Immature natural killer cell (primary cell): ENCODE results near the gene ORMDL3. TPM values are rescaled to one million over a fixed set of nuclear protein-coding genes. Genes with fewer than 3 reads are reported as not detected.

ENCODE experiments used
- DNase-seq, 3 donors: peaks; one replicate each; pipeline ENCODE4 v3.0.0; 2022; ENCODE audit warnings: mixed read lengths in 1 of 3
- H3K27ac Mint-ChIP-seq, 6 donors: one replicate each; pipeline ENCODE4 v1.8.0; 2020; ENCODE audit warnings: mixed read lengths in 6 of 6, mild to moderate bottlenecking in 5 of 6, inconsistent platforms in 4 of 6, moderate library complexity in 3 of 6
- H3K27me3 Mint-ChIP-seq, 3 donors: one replicate each; pipeline ENCODE4 v1.8.0; 2020 to 2021; ENCODE audit warnings: low read depth in 3 of 3, mild to moderate bottlenecking in 3 of 3, mixed read lengths in 3 of 3, moderate library complexity in 3 of 3, inconsistent platforms in 1 of 3
- H3K36me3 Mint-ChIP-seq, 3 donors: one replicate each; pipeline ENCODE4 v1.8.0; 2020; ENCODE audit warnings: mixed read lengths in 3 of 3, inconsistent platforms in 2 of 3, mild to moderate bottlenecking in 2 of 3
- H3K4me1 Mint-ChIP-seq, 2 donors: one replicate each; pipeline ENCODE4 v1.8.0; 2020; ENCODE audit warnings: inconsistent platforms in 2 of 2, mild to moderate bottlenecking in 2 of 2, mixed read lengths in 2 of 2, moderate library complexity in 1 of 2
- H3K4me3 Mint-ChIP-seq, 5 donors: one replicate each; pipeline ENCODE4 v1.8.0; 2020; ENCODE audit warnings: mild to moderate bottlenecking in 5 of 5, mixed read lengths in 5 of 5, inconsistent platforms in 3 of 5, moderate library complexity in 3 of 5
- H3K9me3 Mint-ChIP-seq, 6 donors: one replicate each; pipeline ENCODE4 v1.8.0; 2020; ENCODE audit warnings: mild to moderate bottlenecking in 6 of 6, mixed read lengths in 6 of 6, inconsistent platforms in 4 of 6, moderate library complexity in 3 of 6
- polyA plus RNA-seq, 3 donors: library from polyadenylated mRNA; unstranded; fragments of 300-500 nt; fragmentation: Illumina TruSeq; gene quantifications; one replicate each; pipeline ENCODE4 v1.2.3, GENCODE V29; 2021

The ORMDL3 gene
- polyA plus RNA-seq, 3 donors from 2014 or later: 44.1 to 154 (median 63.8) TPM

DNA sequence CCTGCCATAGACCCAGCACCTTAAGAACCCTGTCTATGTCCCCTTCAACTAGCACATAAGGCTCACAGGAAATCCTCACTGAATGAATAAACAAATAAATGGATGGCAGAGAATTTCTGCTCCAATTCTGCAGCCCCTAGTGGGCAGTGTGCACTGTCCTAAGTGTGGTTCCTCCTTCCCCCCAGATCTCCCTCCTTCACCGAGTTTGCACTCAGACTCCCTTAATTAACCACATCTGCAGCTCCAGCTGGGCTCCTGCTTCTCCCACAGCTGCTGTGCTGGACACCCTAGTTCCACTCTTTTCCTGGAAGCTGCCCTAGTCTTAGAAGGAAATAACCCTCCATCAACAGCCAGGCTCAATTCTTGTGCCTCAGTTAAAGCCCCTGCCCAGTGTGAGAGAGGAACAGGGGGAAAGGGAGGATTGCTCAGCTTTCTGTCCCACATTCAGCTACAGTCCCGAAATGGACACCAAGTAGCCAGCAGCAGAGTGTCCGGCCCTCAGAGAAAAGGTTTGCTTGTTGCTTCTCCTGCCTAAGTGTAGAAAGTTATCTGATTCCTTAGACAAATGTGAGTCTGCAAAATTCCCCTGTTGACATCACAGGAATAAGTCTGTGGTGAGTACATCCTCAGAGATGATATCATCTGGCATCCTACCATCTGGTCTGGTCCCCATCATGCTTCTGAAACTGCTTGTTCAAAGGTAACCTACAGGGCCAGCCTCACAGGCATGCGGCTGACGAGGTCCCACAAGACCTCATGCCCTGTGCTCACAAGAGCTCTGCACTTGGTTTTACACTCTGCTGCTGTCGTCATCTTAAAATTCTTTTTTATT is 12.4 kb upstream of the ORMDL3 start:
- Mint-ChIP-seq H3K4me3 (no peak overlapping the region), H3K4me1 (no peaks in the 10 kb centered on the region), H3K27ac (no peak overlapping the region), H3K36me3 (no peaks in the 10 kb centered on the region), H3K9me3 (no peaks in the 10 kb centered on the region), H3K27me3 (peaks cover 0 to 3% (median 0%) of the 10 kb centered on the region in 3 donors)
- no peak for DNase-seq

- Mint-ChIP-seq H3K9me3 (no peaks in the 10 kb centered on the region), H3K36me3 (no peaks in the 10 kb centered on the region), H3K27ac (no peak overlapping the region), H3K27me3 (peaks cover 0 to 3% (median 0%) of the 10 kb centered on the region in 3 donors), H3K4me3 (no peak overlapping the region), H3K4me1 (no peaks in the 10 kb centered on the region)
- no peak for DNase-seq
These were observed 11.7 kb upstream of the ORMDL3 start for GRCh38 chr17:39939106-39939505.

DNA sequence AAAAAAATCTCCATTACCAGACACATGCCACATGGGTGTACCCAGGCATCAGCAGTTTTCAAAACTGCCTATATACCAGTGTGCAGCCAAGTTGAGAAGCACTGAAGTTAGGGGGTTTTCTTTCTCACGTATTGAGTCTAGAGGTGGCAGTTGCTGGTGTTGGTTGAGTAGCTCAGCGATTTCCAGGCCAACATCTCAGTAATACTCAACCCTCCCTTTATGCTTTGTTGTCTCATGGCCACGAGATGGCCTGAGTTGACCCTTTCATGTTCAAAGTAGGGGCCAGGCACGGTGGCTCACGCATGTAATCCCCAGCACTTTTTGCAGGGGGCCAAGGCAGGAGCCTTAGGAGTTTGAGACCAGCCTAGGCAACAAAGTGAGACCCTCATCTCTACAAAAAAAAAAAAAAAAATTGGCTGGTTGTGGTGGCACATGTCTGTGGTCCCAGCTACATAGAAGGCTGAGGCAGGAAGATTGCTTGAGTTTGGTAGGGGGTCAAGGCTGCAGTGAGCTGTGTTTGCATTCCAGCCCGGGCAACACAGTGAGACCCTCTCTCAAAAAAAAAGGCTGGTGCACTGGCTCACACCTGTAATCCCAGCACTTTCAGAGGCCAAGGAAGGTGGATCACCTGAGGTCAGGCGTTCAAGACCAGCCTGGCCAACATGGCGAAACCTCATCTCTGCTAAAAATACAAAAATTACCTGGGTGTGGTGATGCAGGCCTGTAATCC is 10.9 kb upstream of the ORMDL3 start:
- Mint-ChIP-seq H3K27ac (no peak overlapping the region), H3K4me1 (no peaks in the 10 kb centered on the region), H3K9me3 (no peaks in the 10 kb centered on the region), H3K4me3 (no peak overlapping the region), H3K36me3 (no peaks in the 10 kb centered on the region), H3K27me3 (peaks cover 0 to 3% (median 0%) of the 10 kb centered on the region in 3 donors)
- DNase-seq: no peak

- no peak for DNase-seq
- no peaks in the 10 kb centered on the region for H3K36me3 Mint-ChIP-seq
- H3K4me3 Mint-ChIP-seq: no peak overlapping the region
- no peaks in the 10 kb centered on the region for H3K9me3 Mint-ChIP-seq
- H3K4me1 Mint-ChIP-seq: no peaks in the 10 kb centered on the region
- no peak overlapping the region for H3K27ac Mint-ChIP-seq
- H3K27me3 Mint-ChIP-seq: peaks cover 0 to 2% (median 0%) of the 10 kb centered on the region in 3 donors
These were observed 10.0 kb upstream of the ORMDL3 start for GRCh38 chr17:39937447-39937846.

DNA sequence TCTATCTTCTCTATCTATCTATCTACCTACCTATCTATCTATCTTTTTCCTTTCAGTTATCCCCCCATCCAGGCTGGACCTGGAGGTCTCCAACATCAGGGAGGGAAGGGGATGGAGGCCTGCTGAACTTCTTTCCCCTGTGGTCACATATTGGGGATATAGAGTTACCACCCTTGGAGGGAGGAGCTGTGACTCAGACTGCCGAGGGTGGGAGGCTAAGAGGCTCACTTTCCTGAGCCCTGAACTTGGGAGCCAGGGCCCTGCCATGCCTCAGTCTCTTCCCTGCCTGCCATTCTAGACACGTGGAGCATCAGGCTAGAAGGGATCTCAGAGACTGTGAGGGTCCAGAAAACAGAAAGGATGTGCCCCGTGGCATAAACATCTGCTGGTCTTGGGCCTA is 8.5 kb upstream of the ORMDL3 start:
- no peaks in the 10 kb centered on the region for H3K9me3 Mint-ChIP-seq
- no peaks in the 10 kb centered on the region for H3K4me1 Mint-ChIP-seq
- no peaks in the 10 kb centered on the region for H3K36me3 Mint-ChIP-seq
- H3K27me3 Mint-ChIP-seq: peaks cover 0 to 2% (median 0%) of the 10 kb centered on the region in 3 donors
- no peak for DNase-seq
- no peak overlapping the region for H3K4me3 Mint-ChIP-seq
- no peak overlapping the region for H3K27ac Mint-ChIP-seq

- Mint-ChIP-seq H3K4me1 (no peaks in the 10 kb centered on the region), H3K4me3 (no peak overlapping the region), H3K27me3 (peaks cover 0 to 2% (median 0%) of the 10 kb centered on the region in 3 donors), H3K9me3 (no peaks in the 10 kb centered on the region), H3K27ac (no peak overlapping the region), H3K36me3 (no peaks in the 10 kb centered on the region)
- DNase-seq: no peak
These were observed 6.9 kb upstream of the ORMDL3 start for GRCh38 chr17:39934324-39934723.

GRCh38 chr17:39933912-39934311 is 6.5 kb upstream of the ORMDL3 start:
- Mint-ChIP-seq H3K4me3 (no peak overlapping the region), H3K27ac (no peak overlapping the region), H3K4me1 (no peaks in the 10 kb centered on the region), H3K36me3 (no peaks in the 10 kb centered on the region), H3K9me3 (no peaks in the 10 kb centered on the region), H3K27me3 (peaks cover 0 to 2% (median 0%) of the 10 kb centered on the region in 3 donors)
- DNase-seq: no peak

DNA sequence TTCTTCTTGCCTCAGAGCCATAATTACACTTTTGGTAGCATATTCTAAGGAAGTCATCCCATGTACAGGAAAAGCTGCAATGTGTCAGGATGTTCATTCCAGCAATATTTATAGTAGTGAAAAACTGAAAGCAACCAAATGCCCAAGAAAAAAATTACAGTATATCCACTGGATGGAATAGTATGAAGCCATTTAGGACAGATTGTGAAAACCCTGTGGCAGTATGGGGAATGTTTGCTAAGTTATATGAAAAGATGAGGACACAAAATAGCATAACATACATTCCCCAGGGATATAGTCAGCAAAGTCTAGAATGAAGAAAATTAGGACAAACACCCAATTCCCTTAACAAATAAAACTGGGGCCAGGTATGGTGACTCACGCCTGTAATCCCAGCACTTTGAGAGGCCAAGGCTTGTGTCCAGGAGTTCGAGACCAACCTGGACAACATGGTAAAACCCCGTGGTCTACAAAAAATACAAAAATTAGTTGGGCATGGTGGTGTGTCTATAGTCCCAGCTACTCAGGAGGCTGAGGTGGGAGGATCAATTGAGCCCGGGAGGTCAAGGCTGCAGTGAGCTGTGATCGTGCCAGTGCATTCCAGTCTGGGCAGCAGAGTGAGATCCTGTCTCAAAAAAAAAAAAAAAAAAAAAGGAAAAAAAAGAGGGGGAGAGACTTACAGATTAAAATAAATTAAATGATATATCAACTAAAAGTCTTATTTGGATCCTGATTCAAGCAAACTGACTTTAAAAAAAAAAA is 2.4 kb upstream of the ORMDL3 start:
- Mint-ChIP-seq H3K27ac (peak overlapping the region in 1 of 6 donors; percentile 62), H3K9me3 (no peaks in the 10 kb centered on the region), H3K4me3 (peak overlapping the region in 2 of 5 donors; percentile 6 to 40), H3K27me3 (peaks cover 0 to 2% (median 0%) of the 10 kb centered on the region in 3 donors), H3K36me3 (no peaks in the 10 kb centered on the region), H3K4me1 (peaks cover 29 to 30% of the 10 kb centered on the region in 2 donors)
- no peak for DNase-seq

GRCh38 chr17:39928858-39929645 is 1.7 kb upstream of the ORMDL3 start:
- no peak for DNase-seq
- Mint-ChIP-seq H3K27me3 (peaks cover 0 to 2% (median 0%) of the 10 kb centered on the region in 3 donors), H3K4me3 (peak overlapping the region in 4 of 5 donors; percentile 2 to 47 (median 36)), H3K9me3 (no peaks in the 10 kb centered on the region), H3K36me3 (peaks cover 0 to 3% (median 2%) of the 10 kb centered on the region in 3 donors), H3K27ac (peak overlapping the region in 1 of 6 donors; percentile 62), H3K4me1 (peaks cover 37 to 38% of the 10 kb centered on the region in 2 donors)

GRCh38 chr17:39927929-39928857 is 792 bp upstream of the ORMDL3 start:
- Mint-ChIP-seq H3K27ac (peak overlapping the region; percentile 56 to 92 (median 86)), H3K27me3 (peaks cover 0 to 2% (median 0%) of the 10 kb centered on the region in 3 donors)
- DNase-seq: no peak

DNA sequence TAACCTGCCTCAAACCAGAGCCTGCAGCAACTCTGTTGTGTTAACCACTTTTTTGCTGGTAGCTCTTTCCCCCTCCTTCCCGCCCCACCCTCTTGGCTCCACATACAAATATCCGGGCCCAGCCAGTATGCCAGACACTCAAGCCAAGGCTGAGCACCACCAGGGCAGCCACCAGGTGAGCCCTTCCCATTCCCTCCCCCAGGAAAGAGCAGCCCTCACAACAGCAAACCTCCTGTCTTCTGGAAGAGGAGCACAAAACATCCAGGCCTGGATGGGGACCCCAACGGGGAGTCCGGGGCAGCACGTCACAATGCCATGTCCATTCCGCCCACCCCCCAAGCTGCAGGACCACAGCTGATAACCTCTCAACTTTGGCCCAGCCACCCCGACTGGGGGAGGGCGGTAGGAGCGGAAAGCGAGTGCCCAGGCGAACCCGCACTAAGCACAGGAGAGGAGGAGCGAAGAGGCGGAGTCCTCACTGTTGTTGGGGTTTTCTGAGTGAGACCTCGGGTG is 757 bp downstream of the ORMDL3 start:
- Mint-ChIP-seq H3K4me3 (peak overlapping the region; percentile 86 to 97 (median 94)), H3K4me1 (peaks cover 44 to 50% of the 10 kb centered on the region in 2 donors), H3K27ac (peak overlapping the region; percentile 86 to 97 (median 92)), H3K36me3 (peaks cover 0 to 7% (median 3%) of the 10 kb centered on the region in 3 donors), H3K27me3 (peaks cover 0 to 2% (median 0%) of the 10 kb centered on the region in 3 donors), H3K9me3 (no peaks in the 10 kb centered on the region)
- DNase-seq: peak; percentile 44 to 66 (median 59)

More at GRCh38 chr17:39927929-39928857, 792 bp upstream of the ORMDL3 start:
- Mint-ChIP-seq H3K9me3 (no peaks in the 10 kb centered on the region), H3K4me3 (peak overlapping the region; percentile 86 to 97 (median 94)), H3K36me3 (peaks cover 0 to 3% (median 3%) of the 10 kb centered on the region in 3 donors), H3K4me1 (peaks cover 39 to 42% of the 10 kb centered on the region in 2 donors)

DNA sequence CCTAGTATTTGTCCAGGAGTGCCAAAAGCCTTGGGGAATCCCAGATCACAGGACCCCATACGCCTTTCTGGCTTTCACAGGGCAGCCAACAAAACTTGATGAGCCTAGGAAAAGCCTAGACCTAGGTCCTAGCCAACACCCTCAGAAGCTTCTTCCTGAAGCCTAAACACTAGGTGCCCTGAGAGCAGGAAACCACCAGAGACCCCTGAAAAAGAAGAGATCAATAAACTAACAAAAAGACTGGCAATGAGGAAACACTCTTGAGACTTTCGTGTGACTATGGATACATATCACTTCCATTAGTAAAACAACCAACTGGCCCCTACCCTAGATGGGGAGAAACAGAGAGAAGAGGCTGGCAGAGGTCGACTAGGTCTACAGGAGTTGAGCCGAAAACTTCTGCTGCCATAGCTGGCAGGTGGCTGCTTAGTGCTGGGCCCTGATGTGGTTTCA is 1.2 kb downstream of the ORMDL3 start:
- H3K9me3 Mint-ChIP-seq: no peaks in the 10 kb centered on the region
- H3K27me3 Mint-ChIP-seq: peaks cover 0 to 2% (median 0%) of the 10 kb centered on the region in 3 donors
- H3K4me1 Mint-ChIP-seq: peaks cover 49 to 55% of the 10 kb centered on the region in 2 donors
- peaks cover 0 to 7% (median 3%) of the 10 kb centered on the region in 3 donors for H3K36me3 Mint-ChIP-seq
- peak overlapping the region; percentile 86 to 97 (median 94) for H3K4me3 Mint-ChIP-seq
- H3K27ac Mint-ChIP-seq: peak overlapping the region; percentile 86 to 97 (median 92)
- no peak for DNase-seq
